ENCODE results near the gene RPRD1B.
A peak's percentile ranks its signal among the peaks of the same experiment; 100 is the strongest.
"Not testable (repeated sequence)": the region's sequence is repeated elsewhere in the genome, so short reads cannot be mapped to it uniquely, and the experiment has no call there.

The RPRD1B gene

DNA sequence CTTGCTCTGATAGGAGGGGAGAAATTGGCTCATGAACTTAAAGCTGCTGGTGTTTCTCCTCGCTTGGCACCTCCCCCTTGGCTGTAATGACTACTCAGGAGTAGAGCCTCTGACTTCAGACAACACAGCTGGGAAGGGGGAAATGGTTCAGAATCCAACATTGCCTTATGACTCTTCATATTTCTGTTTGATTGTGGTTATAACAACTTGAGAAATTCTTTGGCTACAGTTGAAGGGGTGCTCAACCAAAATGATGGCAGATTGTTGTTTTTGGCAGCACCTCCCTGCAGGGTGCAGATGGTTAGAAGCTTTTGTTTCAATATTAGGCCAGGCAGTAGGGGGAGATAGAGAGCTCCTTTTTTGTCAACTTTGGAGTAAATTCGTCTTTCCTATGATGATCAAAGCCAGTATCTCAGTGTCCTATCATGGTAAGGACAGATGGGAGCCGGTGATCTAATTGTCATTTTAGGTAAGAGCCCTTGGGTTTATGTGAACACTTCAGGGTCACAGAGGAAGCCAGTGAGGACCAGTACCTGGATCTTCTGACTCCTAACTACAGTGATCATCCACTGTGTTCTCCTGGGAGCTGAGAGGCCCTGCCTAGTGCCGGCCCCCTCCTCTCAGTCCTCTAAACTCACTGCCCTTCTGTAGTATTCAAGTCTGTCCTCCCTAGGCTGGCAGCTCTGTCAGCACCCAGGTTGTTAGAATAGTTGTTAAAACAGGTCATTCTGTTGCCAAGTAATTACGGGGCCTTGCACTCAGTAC is 39.9 kb downstream of the RPRD1B start:
- DNase-seq (ENCODE audit: low spot score), result peak; percentile 70

DNA sequence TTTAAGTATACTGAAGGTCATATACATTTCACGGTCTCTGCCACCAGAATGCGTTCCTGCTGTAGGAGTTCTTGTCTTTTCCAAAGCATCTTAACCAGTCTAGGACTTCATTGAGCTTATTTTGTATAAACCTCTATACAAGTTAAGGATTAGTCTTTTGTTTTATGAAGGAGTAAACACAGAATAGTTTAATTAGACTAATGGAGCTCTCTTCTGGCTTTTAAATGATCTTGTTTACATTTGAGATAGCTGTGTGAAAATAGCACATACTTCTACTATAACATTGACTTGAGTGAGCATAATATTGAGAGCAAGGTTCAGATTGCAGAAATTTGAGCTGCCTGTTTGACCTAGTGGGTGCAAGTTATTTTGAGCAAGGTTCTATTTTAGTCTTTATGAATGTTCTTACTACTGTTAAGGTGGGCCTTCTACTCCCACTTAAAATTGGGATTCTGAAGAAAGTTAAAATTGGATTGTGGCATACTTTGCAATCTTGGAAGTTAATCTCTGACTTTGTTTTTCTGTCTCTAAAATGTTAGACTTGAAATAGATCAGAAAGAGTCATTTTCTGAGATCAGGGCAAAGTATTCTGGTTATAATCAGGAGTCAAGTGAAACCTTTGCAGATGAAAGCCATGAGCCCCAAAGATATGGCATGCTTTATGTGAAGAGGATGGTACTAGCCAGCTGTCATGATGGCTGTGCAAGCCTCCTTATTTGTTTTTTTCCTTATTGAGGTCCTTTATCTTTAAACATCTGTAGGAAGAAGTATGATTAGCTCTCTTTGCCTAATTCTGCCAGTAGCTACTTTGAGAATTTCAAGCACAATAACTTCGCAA is 41.8 kb downstream of the RPRD1B start:
- DNase-seq (ENCODE audit: low spot score), result no peak

DNA sequence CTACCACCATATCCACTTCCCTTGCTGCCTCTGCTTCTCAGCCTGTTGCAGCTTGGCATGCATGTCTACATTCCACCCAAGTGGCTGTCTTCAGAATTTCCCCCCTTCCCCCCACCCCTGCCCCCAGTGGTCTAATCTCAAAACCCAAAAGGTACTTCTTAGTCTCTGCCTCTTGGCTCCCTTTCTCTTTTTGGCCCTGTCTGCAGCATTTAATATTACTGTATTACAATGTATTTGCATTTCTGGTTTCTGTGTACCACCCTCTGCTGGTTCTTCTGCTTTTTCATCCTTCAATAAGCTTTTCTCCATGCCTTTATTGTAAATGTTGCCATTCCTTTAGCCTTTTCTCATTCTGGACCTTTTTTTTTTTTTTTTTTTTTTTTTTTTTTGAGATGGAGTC is 43.0 kb downstream of the RPRD1B start:
- no peak for DNase-seq (ENCODE audit: low spot score)

DNA sequence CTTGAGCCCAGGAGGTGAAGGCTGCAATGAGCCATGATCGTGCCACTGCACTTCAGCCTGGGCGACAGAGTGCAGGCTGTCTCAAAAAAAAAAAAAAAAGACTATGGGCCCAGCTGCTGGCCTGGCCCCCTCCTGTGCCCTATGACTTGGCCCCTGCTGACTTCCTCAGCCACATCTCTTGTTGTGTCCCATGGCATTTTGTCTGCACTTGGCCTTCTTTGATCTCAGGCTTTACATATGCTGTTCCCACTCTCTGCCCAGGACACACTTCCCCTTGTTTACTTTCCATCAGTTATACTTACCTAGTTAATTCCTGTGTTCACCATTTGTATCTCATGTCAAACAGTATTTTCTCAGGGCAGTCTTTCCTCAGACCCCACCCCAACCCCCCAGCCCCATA is 44.5 kb downstream of the RPRD1B start:
- DNase-seq (ENCODE audit: low spot score), result no peak

DNA sequence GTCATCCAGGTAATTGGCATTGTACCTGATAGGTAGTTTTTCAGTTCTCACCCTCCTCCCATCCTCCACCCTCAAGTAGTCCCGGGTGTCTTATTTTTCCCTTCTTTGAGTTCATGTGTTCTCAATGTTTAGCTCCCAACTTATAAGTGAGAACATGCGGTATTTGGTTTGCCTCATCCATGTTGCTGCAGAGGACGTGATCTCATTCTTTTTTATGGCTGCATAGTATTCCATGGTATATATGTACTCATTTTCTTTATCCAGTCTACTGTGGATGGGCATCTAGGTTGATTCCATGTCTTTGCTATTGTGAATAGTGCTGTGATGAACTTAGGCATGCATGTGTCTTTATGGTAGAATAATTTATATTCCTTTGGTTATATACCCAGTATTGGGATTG is 45.8 kb downstream of the RPRD1B start:
- DNase-seq (ENCODE audit: low spot score), result no peak

DNA sequence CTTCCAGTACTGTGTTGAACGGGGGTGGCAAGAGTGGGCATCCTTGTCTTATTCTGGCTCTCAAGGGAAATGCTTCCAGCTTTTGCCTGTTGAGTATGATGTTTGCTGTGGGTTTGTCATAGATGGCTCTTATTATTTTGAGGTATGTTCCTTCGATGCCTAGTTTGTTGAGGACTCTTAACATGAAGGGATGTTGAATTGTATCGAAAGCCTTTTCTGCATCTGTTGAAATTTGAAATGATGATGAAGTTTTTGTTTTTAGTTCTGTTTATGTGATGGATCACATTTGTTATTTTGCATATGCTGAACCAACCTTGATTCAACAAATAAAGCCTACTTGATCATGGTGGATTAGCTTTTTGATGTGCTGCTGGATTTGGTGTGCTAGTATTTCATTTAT is 48.0 kb downstream of the RPRD1B start:
- DNase-seq (ENCODE audit: low spot score), result no peak

DNA sequence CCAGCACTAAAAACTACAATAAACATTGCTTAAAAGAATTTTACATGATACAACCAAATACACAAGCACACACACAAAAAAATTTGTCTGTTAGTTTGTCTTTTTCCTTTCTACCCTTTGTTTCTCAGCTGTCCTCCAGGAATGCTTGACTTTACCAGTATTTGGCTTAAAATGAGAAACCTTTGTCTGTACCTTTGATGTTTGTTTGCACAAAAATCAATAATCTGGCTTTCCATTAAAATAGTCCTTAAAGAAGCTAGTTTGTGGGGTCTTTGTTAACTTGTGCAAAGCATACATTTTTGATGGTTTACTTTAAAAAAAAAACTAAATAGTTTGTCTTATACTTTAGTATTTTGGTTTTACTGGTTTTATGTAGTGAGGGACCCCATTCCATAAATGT is 49.3 kb downstream of the RPRD1B start:
- DNase-seq (ENCODE audit: low spot score), result no peak

DNA sequence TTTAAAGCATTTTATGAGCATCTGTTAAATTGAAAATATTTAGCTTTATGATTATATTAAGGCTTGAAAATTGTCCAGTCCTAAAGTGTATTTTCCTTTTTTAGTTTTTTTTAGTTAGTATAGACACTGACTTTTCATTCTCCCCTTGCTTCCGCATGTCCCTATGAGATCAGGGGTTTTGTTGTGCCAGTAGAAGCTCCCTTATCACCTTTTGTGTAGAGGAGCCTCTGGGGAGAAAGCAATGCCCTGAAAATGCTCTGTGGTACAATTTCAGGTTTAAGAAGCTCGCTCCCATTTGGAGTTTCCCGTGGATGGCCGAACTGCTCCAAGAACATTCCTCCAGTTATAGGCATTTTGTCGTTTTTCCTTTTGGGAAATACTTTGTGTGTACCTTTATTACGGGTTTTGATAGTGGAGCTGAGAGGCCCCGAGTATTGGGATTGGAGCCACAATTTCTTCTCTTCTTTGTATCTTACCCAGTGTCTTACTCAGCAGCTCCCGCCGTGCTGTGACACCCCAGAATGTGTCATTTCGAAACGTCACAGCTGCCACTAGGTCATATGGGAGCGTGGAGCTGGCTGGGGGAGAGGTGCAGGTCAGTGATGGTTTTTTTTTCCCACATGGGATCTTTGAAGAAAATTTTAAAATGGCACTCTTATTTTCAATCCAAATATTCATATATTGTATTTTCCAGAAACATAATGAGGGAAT is 49.9 kb downstream of the RPRD1B start:
- DNase-seq (ENCODE audit: low spot score), result no peak

DNA sequence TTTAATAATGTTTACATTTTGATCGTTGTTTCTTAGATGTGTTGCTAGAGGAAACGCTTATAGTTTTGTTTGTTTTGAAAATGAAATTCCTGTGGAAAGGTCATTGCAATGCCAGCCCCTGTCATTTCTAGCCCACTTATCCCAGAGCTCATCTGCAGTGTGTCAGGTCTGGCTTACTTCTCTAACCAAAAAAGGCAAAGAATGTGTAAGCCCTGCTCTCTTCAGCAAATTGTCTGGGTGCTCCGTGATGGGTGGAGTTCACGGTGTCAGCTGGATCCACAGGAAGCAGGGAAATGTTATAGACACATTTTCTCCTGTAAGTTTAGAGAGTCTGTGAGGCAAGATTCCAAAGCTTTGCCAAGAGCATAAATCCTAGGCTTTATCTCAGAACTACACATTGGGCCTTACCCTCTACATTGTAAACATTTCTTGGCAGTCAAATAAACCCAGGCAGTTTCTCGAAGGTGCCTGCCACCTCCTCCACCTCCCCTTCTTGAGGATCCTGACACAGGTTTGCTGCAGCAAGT is 50.9 kb downstream of the RPRD1B start:
- DNase-seq (ENCODE audit: low spot score), result peak; percentile 76

DNA sequence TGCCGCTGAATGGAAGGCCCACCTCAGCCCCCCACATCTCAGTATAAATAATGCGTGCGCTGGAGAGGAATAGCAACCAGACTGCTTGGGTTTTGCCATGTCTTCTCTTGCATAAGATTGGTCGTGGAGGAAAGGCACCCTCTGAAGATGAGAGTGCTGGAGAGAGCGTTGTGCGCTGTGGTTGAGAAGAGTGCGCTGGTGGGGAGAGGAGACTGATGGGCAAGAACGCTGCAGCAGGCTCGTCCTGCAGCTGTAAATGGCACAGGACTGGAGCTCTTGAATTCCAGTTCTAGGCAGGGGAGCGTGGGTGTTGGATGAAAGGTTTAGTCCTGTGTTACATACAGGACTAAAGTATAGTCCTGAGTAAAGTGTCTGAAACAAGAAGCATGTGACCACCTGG is 51.5 kb downstream of the RPRD1B start:
- no peak for DNase-seq (ENCODE audit: low spot score)

DNA sequence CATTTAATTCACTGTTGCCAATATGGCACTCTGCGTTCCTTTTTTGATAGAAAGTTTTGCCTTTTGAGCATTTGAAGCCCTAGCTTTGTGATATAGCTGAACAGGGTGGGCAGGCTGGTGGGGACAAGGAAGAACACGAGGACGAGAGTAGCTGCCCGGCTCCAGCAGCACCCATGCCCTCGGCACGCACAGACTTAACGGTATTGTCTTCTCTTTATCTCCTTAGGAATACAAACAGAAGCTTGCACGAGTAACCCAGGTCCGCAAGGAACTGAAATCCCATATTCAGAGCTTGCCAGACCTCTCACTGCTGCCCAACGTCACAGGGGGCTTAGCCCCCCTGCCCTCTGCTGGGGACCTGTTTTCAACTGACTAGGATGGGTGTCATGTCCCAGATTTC is 56.0 kb downstream of the RPRD1B start:
- no peak for DNase-seq (ENCODE audit: low spot score)

DNA sequence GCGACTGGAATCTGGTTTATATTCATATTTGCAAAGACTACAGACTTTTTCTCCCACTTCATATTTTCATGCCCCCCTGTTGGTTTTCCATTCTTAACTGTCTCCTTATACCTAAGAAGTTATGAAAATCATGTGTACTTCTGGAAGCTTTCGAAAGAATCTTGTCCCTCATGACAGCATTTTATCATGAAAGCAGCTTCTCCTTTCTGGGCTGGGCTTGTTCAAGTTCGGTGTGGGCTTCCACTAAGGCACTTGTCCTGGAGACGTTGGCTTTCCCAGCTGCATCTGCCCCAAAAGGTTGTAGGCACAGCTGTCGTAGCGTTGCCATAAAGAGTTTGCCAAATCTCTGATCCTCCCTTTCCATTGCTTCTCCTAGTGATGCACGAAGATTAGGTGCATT is 56.5 kb downstream of the RPRD1B start:
- no peak for DNase-seq (ENCODE audit: low spot score)

DNA sequence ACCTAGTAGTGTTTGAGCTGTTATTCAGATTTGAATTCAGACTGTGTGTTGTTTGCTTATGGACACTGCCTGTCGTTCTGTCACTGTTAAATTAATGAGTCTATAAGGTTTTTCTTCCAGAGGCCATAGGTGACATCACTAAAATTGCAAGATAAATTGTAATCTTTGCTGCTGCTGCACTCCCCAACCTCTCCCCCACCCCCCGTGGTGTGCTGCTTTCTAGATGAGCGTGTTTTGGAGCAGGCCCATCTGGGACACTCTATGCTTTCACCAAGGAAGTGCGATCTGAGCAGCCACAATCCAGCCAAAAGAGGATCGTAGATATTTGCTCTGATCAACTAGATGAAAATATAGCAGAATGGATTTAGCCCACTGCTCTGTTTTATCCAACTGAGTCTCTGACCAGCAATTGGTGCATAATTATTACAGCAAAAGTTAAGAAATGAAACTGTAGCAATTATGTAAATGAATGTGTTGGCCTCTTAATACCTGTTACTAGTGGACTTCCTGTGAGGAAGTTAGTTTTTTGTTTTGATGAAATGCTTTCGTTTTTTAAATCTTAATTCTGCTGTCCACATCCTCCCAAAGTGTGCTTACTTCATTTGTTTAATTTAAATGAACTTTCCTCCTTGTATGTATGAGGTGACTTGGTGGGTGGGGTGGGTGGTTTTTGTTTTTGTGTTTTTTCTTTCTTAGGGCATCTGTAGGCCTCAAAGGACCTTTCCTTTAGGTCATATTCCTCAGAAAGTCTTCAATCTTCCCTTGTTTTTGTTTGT is 58.1 kb downstream of the RPRD1B start:
- DNase-seq (ENCODE audit: low spot score), result no peak

DNA sequence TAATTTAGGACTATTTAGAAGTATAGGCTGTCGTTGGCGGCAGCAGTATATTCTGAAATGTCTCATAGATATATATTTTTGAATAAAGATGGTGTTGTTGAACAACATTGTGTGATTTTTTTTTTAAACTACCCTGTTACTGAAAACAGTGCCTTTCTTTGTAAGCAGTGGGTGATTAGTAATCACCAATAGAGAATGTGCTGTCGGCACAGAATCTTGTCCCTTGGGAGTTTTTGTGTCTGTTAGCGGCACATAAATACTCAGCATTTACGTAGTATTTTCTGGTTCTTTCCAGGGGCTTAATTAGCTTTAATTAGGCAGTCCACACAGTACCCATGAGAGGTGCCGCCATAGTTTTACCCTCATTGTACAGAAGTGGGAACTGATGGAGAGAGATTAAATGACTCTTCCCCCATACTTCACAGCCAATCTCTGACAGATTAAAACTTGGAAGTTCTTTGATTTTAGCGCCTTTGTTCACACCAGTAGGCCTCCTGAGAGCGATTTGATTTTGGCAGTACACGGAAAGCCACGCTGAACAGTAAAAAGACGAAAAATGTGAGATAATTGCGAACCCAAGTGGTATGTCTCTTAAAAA is 58.8 kb downstream of the RPRD1B start:
- DNase-seq (ENCODE audit: low spot score), result no peak

DNA sequence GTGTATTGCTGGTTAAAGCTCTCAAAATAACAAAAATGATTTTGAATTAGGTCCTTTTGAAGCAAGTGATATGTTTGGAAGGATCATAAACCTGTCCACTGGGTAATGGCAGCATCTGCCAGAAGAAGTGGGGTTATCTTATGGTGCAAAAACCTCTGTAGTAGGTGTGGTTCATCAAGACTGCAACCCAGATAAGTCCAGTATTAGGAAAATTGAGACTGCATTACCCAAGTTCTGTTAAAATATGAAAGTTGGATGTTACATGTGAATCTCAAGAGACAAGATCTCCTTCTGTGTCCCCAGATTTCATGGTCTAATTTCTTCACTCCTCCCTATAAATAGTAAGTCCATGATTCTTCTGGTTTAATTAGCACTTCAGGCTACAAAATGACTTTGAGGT is 59.4 kb downstream of the RPRD1B start:
- no peak for DNase-seq (ENCODE audit: low spot score)

DNA sequence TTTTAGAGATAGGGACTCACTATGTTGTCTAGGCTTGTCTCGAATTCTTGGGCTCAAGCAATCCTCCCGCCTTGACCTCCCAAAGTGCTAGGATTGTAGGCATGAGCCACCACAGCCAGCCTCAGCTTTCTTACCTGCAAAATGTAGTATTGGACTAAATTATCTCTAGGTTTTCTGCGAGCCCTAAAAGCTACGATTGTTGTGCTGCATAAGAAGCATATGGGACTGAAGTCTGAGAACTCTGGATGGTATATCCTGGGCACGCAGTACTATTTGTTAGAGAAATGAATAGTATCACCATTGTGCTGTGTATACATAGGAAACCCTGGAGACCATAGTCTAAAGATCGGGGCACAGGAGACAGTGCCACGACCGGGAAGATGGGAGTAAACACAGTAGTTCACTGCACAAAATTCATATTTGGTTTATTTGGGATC is 60.1 kb downstream of the RPRD1B start:
- DNase-seq (ENCODE audit: low spot score), result no peak

DNA sequence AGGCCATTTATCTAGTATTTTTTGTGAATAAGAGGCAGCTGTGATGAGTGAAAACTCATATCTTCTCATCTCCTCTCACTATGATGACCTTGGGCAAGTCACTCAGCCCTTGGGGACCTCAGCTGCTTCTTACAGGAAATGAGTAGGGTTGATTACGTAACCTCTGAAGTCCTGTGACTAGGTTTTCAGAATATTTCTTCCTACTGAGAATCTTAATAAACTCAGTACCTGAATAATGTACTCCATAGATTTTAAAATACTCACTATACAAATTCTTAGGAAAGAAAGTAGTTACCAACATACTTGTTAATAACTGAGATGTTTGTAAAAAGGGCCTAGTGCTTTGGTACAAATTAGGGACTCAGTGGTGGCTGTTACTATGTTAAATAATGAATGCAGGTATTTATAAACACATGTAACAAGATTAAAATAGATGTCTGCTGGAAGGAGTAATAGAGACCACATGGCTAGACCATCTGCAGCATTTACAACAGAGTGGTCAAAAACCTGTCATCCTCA is 60.9 kb downstream of the RPRD1B start:
- peak; percentile 51 for DNase-seq (ENCODE audit: low spot score)

DNA sequence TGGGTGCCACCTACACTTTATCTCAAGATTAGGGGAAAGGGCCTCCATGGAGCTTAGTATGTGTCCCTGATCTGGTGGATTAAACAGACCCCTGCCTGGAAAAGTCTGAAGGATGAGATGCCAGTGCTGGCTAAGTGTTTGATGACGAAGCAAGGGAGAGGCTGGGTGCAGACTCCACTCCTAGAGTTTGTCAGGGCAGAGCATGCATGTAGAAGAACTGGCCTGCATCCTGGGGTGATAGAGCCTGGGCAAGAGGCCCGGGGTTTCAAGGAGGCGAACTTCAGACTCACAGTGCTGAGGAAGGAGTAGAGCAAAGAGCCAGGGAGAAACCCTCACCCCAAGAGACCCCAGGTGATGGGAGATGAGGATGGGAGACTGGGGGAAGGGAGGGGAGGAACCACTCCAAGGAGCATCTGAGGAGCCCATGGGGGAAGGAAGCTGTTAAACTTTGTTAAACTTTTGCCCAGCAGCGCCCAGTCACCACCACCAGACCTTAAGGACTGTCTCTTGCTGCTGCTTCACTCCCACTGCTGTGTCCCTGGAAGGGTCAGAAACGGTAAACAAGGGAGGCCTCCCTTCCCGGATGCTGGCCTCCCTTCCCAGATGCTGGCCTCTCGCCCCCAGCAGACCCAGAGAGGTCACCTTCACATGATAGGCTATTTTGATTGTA is 61.6 kb downstream of the RPRD1B start:
- no peak for DNase-seq (ENCODE audit: low spot score)

DNA sequence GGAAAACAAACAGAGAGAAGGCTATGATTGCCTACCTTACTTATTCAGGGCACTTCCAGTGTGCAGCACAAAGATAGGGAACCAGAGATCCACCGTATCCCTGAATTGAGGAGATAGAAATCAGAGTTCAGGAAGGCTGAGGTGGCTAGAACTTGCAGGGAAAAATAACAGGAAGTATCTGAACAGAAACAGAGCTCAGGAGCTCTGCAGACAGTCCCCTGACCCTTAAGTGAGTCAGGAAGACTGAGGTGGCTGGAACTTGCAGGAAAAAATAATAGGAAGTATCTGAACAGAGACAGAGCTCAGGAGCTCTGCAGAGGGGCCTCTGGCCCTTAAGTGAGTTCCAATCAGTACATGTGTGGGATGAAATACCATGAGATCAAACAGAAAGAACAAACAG is 65.4 kb downstream of the RPRD1B start:
- DNase-seq (ENCODE audit: low spot score), result no peak

DNA sequence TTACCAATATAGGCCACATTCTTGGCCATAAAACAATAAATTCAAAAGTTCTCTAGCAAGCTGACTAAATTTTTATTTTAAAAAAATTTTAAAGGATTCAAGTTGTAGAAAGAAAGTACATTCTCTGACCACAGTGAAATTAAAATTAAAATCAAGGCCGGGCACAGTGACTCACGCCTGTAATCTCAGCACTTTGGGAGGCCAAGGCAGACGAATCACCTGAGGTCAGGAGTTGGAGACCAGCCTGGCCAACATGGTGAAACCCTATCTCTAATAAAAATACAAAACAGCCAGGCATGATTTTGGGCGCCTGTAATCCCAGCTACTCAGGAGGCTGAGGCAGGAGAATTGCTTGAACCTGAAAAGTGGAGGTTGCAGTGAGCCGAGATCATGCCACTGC is 68.7 kb downstream of the RPRD1B start:
- DNase-seq (ENCODE audit: low spot score), result not testable (repeated sequence)

DNA sequence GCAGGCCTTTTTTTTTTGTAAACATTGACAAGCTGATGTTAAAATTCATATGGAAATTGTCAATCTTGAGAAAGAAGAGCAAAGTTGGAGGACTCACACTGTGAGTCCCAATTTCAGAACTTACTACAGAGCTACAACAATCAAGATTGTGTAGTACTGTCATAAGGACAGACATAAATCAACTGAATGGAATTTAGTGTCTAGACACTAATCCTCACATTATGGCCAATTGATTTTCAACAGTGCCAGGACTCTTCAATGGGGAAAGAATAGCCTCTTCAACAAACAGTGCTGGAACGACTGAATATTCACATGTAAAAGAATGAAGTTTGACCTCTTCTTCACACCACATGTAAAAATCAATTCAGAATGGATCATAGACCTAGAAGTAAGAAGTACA is 70.7 kb downstream of the RPRD1B start:
- no peak for DNase-seq (ENCODE audit: low spot score)
